SU-DHL-6 (cell line): ENCODE data around the gene UROD.

ENCODE experiments used
- H2AFZ ChIP-seq: fragments of 200-600 bp; sonication (generic); 2 replicates; pipeline ENCODE4 v1.6.1; 2014; ENCODE audit warnings: low read depth, mild to moderate bottlenecking, moderate library complexity, mixed read lengths, antibody characterized with exemption, low read length; ENCODE audit not compliant: severe bottlenecking
- H3F3A ChIP-seq: fragments of 200-600 bp; shearing (Covaris generic); 2 replicates; pipeline ENCODE4 v1.6.0; 2016; ENCODE audit warnings: antibody characterized with exemption, mild to moderate bottlenecking; ENCODE audit not compliant: insufficient read depth
- H3K27ac ChIP-seq: fragments of 200-600 bp; sonication (generic); 2 replicates; pipeline ENCODE4 v1.5.1; 2016; ENCODE audit warnings: low read depth, mild to moderate bottlenecking, low read length, moderate library complexity, mixed read lengths
- H3K27me3 ChIP-seq: fragments of 200-600 bp; sonication (generic), shearing (Covaris generic); 2 replicates; pipeline ENCODE4 v1.6.0; 2014; ENCODE audit warnings: mild to moderate bottlenecking, low read length
- H3K36me3 ChIP-seq: fragments of 200-600 bp; sonication (generic); 2 replicates; pipeline ENCODE4 v1.6.1; 2014; ENCODE audit warnings: mild to moderate bottlenecking, low read length, mixed read lengths
- H3K4me2 ChIP-seq: fragments of 300-600, 200-600 bp; shearing (Covaris generic), sonication (generic); 2 replicates; pipeline ENCODE4 v1.6.0; 2014; ENCODE audit warnings: low read length, low read depth, mild to moderate bottlenecking; ENCODE audit not compliant: poor library complexity, severe bottlenecking
- H3K4me3 ChIP-seq: fragments of 200-600 bp; sonication (generic); 2 replicates; pipeline ENCODE4 v1.5.1; 2014; ENCODE audit warnings: antibody characterized with exemption, low read length, mild to moderate bottlenecking, mixed read lengths; ENCODE audit not compliant: insufficient read depth, poor library complexity, severe bottlenecking
- H3K79me2 ChIP-seq: fragments of 200-600 bp; sonication (generic); 2 replicates; pipeline ENCODE4 v1.6.1; 2014; ENCODE audit warnings: mild to moderate bottlenecking, low read length, moderate library complexity; ENCODE audit not compliant: insufficient read depth
- H3K9ac ChIP-seq: fragments of 200-600 bp; sonication (generic); 2 replicates; pipeline ENCODE4 v1.7.0; 2014; ENCODE audit warnings: mild to moderate bottlenecking, low read length
- H3K9me2 ChIP-seq: fragments of 200-600 bp; sonication (generic); replicated peaks from 2 replicates; pipeline ENCODE4 v1.6.1; 2014; ENCODE audit warnings: low read length; ENCODE audit not compliant: insufficient read depth
- H3K9me3 ChIP-seq: fragments of 200-600 bp; sonication (generic); 2 replicates; pipeline ENCODE4 v1.6.1; 2014; ENCODE audit warnings: low read length, mixed read lengths; ENCODE audit not compliant: insufficient read depth
- H4K20me1 ChIP-seq: fragments of 200-600 bp; sonication (generic); 2 replicates; pipeline ENCODE4 v1.6.1; 2014; ENCODE audit warnings: low read depth, mild to moderate bottlenecking, antibody characterized with exemption, low read length, moderate library complexity, mixed read lengths
- EZH2phosphoT487 ChIP-seq: fragments of 200-600 bp; sonication (generic), shearing (Covaris generic); conservative IDR thresholded peaks from 2 replicates; pipeline ENCODE4 v1.6.1; 2018; ENCODE audit warnings: mild to moderate bottlenecking, antibody characterized with exemption, low read length, moderate library complexity, mixed read lengths
- TF ChIP-seq, protein P1 (sequence below): fragments of 200-600 bp; sonication (generic); IDR thresholded peaks from one replicate; pipeline ENCODE4 v1.5.1; 2017; ENCODE audit warnings: antibody characterized with exemption, mild to moderate bottlenecking, low read length, moderate library complexity; ENCODE audit not compliant: insufficient read depth, poor library complexity, severe bottlenecking

Gene UROD

DNA sequence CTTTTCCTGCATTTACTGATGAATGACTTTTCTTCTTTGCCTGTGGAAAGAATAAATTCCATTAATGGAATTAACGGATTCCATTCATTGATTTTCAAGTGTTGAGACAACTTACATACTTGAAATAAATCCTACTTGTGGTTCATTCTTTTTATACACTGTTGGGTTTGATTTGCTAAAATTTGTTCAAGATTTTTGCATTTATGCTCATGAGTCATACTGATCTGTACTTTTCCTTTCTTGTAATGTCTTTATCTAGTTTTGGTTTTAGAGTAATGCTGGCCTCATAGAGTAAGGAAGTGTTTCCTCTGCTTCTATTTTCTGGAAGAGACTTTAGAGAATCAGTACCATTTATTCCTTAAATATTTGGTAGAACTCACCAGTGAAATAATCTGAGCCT is 14.4 kb downstream of the UROD start:
- no peak overlapping the region for H3K4me2 ChIP-seq
- H3K9ac ChIP-seq = no peak overlapping the region
- no peaks in the 10 kb centered on the region for H3K79me2 ChIP-seq
- no peak for TF ChIP-seq EZH2phosphoT487
- TF ChIP-seq, protein P1, sequence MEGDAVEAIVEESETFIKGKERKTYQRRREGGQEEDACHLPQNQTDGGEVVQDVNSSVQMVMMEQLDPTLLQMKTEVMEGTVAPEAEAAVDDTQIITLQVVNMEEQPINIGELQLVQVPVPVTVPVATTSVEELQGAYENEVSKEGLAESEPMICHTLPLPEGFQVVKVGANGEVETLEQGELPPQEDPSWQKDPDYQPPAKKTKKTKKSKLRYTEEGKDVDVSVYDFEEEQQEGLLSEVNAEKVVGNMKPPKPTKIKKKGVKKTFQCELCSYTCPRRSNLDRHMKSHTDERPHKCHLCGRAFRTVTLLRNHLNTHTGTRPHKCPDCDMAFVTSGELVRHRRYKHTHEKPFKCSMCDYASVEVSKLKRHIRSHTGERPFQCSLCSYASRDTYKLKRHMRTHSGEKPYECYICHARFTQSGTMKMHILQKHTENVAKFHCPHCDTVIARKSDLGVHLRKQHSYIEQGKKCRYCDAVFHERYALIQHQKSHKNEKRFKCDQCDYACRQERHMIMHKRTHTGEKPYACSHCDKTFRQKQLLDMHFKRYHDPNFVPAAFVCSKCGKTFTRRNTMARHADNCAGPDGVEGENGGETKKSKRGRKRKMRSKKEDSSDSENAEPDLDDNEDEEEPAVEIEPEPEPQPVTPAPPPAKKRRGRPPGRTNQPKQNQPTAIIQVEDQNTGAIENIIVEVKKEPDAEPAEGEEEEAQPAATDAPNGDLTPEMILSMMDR = no peak
- no peak overlapping the region for H3K4me3 ChIP-seq
- no peaks in the 10 kb centered on the region for H3K27me3 ChIP-seq
- H3K9me3 ChIP-seq = no peaks in the 10 kb centered on the region
- H2AFZ ChIP-seq = no peak overlapping the region
- H3K9me2 ChIP-seq = no peaks in the 10 kb centered on the region
- no peaks in the 10 kb centered on the region for H3K36me3 ChIP-seq
- H3K27ac ChIP-seq = no peak overlapping the region
- H3F3A ChIP-seq = no peaks in the 10 kb centered on the region
- no peaks in the 10 kb centered on the region for H4K20me1 ChIP-seq

GRCh38 chr1:45032837-45033236 is 20.8 kb downstream of the UROD start:
- Histone ChIP-seq H3K9me3 (no peaks in the 10 kb centered on the region), H3K36me3 (no peaks in the 10 kb centered on the region), H3K4me3 (no peak overlapping the region), H3K9ac (no peak overlapping the region), H3F3A (no peaks in the 10 kb centered on the region), H3K4me2 (no peak overlapping the region), H2AFZ (no peak overlapping the region), H3K27me3 (no peaks in the 10 kb centered on the region), H3K9me2 (no peaks in the 10 kb centered on the region), H3K27ac (no peak overlapping the region), H3K79me2 (no peaks in the 10 kb centered on the region), H4K20me1 (no peaks in the 10 kb centered on the region)
- no peak for TF ChIP-seq EZH2phosphoT487
- TF ChIP-seq, protein P1 = no peak

- H3F3A ChIP-seq = no peaks in the 10 kb centered on the region
- no peak overlapping the region for H3K4me3 ChIP-seq
- no peaks in the 10 kb centered on the region for H3K79me2 ChIP-seq
- TF ChIP-seq, protein P1 = no peak
- no peak for TF ChIP-seq EZH2phosphoT487
- no peaks in the 10 kb centered on the region for H3K9me2 ChIP-seq
- H3K9ac ChIP-seq = no peak overlapping the region
- H4K20me1 ChIP-seq = no peaks in the 10 kb centered on the region
- H2AFZ ChIP-seq = no peak overlapping the region
- no peaks in the 10 kb centered on the region for H3K27me3 ChIP-seq
- no peak overlapping the region; the same call in 1 of the 2 replicates for H3K27ac ChIP-seq
- H3K36me3 ChIP-seq = no peaks in the 10 kb centered on the region
- H3K4me2 ChIP-seq = no peak overlapping the region
- H3K9me3 ChIP-seq = no peaks in the 10 kb centered on the region
Measured at GRCh38 chr1:45033356-45033755, 21.3 kb downstream of the UROD start.
